DMS 273 treated with DMSO at 0.1 percent for 48 hours (cell line): ENCODE measurements around the gene GAS6.
A peak's percentile ranks its signal among the peaks of the same experiment; 100 is the strongest.
"Not testable (repeated sequence)": the region's sequence is repeated elsewhere in the genome, so short reads cannot be mapped to it uniquely, and the experiment has no call there.

Experiments
- DNase-seq: peaks from one replicate; lab custom pipeline; 2025; lab: John Stamatoyannopoulos, UW

The GAS6 gene

GRCh38 chr13:113863524-113864272 lies at the start of gene GAS6:
TSS of gene GAS6 (minus strand) at chr13:113864076. CDS start at chr13:113863920, 156 bp downstream.
- no peak for DNase-seq

GRCh38 chr13:113913408-113913807 lies 49.5 kb upstream of the GAS6 start:
- not testable (repeated sequence) for DNase-seq

- DNase-seq, result no peak
These were observed 48.7 kb upstream of the GAS6 start for GRCh38 chr13:113912596-113912995.

GRCh38 chr13:113907635-113908617 lies 44.0 kb upstream of the GAS6 start:
- DNase-seq, result peak; percentile 61

- no peak for DNase-seq
These were observed 42.7 kb upstream of the GAS6 start for GRCh38 chr13:113906571-113906970.

GRCh38 chr13:113905942-113906341 lies 42.1 kb upstream of the GAS6 start:
- no peak for DNase-seq

- no peak for DNase-seq
These were observed 41.1 kb upstream of the GAS6 start for GRCh38 chr13:113905018-113905417.

GRCh38 chr13:113904411-113904810 lies 40.5 kb upstream of the GAS6 start:
- no peak for DNase-seq

GRCh38 chr13:113903912-113904311 lies 40.0 kb upstream of the GAS6 start:
- DNase-seq, result no peak

- DNase-seq, result no peak
These were observed 39.3 kb upstream of the GAS6 start for GRCh38 chr13:113902986-113903775.

- DNase-seq, result no peak
These were observed 38.6 kb upstream of the GAS6 start for GRCh38 chr13:113902481-113902880.

GRCh38 chr13:113901642-113902041 lies 37.8 kb upstream of the GAS6 start:
- DNase-seq, result no peak

- DNase-seq, result no peak
These were observed 37.4 kb upstream of the GAS6 start for GRCh38 chr13:113901231-113901630.

- no peak for DNase-seq
These were observed 36.8 kb upstream of the GAS6 start for GRCh38 chr13:113900646-113901045.

GRCh38 chr13:113898391-113898790 lies 34.5 kb upstream of the GAS6 start:
- no peak for DNase-seq

- DNase-seq, result no peak
These were observed 34.1 kb upstream of the GAS6 start for GRCh38 chr13:113897966-113898365.

- no peak for DNase-seq
These were observed 33.3 kb upstream of the GAS6 start for GRCh38 chr13:113897161-113897560.

- no peak for DNase-seq
These were observed 31.6 kb upstream of the GAS6 start for GRCh38 chr13:113895436-113895835.

GRCh38 chr13:113890774-113891480 lies 27.1 kb upstream of the GAS6 start:
- DNase-seq, result no peak

- DNase-seq, result no peak
These were observed 25.6 kb upstream of the GAS6 start for GRCh38 chr13:113889467-113889866.

GRCh38 chr13:113888701-113889330 lies 24.9 kb upstream of the GAS6 start:
- no peak for DNase-seq
